Nephron progenitor cell (in vitro differentiated cells): ENCODE results near the gene RNF182.

ENCODE experiments used
- DNase-seq: peaks from one replicate; pipeline ENCODE4 v3.0.0; 2021
- H3K27ac Mint-ChIP-seq: 2 replicates; pipeline ENCODE4 v1.8.0; 2021; ENCODE audit warnings: mild to moderate bottlenecking, moderate library complexity, mixed read lengths
- H3K27me3 Mint-ChIP-seq: 2 replicates; pipeline ENCODE4 v1.8.0; 2021; ENCODE audit warnings: mild to moderate bottlenecking, low read depth, mixed read lengths; ENCODE audit not compliant: poor library complexity
- H3K36me3 Mint-ChIP-seq: 2 replicates; pipeline ENCODE4 v1.8.0; 2021; ENCODE audit warnings: low read depth, mixed read lengths
- H3K4me1 Mint-ChIP-seq: 2 replicates; pipeline ENCODE4 v1.8.0; 2021; ENCODE audit warnings: mixed read lengths
- H3K4me3 Mint-ChIP-seq: 2 replicates; pipeline ENCODE4 v1.8.0; 2021; ENCODE audit warnings: mild to moderate bottlenecking, moderate library complexity, mixed read lengths
- H3K9me3 Mint-ChIP-seq: 2 replicates; pipeline ENCODE4 v1.8.0; 2021; ENCODE audit warnings: mild to moderate bottlenecking, moderate library complexity, mixed read lengths
- TF ChIP-seq, protein P1 (sequence below): fragments of 200-600 bp; sonication (generic); IDR thresholded peaks from 2 replicates; pipeline ENCODE4 v1.5.0; 2021; ENCODE audit warnings: antibody characterized with exemption

The RNF182 gene

DNA sequence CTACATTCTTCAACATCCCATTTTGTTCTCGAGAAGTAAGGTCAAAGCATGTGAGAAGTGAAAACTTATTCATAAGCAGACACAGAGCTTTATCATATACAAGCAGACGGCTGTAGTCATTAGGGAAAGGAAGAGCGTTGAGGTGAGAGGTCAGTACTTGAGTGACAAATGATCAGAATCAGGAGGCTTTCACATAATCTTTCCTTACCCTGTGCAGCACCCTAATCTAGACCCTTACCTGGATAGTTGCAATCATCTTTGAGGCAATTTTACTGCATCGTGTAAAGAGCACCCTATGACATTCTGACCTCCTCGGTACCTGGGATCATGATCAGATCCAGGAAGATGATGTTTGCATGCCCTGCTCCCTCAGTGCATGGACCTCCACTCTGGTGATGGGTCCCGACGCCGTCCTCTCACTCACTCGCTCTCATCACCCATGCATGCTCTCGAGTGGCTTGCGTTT lies 62.7 kb downstream of the RNF182 start:
- Mint-ChIP-seq H3K9me3 (no peaks in the 10 kb centered on the region), H3K4me3 (no peak overlapping the region), H3K36me3 (no peaks in the 10 kb centered on the region), H3K27me3 (no peaks in the 10 kb centered on the region), H3K27ac (no peak overlapping the region), H3K4me1 (no peaks in the 10 kb centered on the region)
- DNase-seq, result no peak
- TF ChIP-seq, protein P1, sequence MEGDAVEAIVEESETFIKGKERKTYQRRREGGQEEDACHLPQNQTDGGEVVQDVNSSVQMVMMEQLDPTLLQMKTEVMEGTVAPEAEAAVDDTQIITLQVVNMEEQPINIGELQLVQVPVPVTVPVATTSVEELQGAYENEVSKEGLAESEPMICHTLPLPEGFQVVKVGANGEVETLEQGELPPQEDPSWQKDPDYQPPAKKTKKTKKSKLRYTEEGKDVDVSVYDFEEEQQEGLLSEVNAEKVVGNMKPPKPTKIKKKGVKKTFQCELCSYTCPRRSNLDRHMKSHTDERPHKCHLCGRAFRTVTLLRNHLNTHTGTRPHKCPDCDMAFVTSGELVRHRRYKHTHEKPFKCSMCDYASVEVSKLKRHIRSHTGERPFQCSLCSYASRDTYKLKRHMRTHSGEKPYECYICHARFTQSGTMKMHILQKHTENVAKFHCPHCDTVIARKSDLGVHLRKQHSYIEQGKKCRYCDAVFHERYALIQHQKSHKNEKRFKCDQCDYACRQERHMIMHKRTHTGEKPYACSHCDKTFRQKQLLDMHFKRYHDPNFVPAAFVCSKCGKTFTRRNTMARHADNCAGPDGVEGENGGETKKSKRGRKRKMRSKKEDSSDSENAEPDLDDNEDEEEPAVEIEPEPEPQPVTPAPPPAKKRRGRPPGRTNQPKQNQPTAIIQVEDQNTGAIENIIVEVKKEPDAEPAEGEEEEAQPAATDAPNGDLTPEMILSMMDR, result no peak

DNA sequence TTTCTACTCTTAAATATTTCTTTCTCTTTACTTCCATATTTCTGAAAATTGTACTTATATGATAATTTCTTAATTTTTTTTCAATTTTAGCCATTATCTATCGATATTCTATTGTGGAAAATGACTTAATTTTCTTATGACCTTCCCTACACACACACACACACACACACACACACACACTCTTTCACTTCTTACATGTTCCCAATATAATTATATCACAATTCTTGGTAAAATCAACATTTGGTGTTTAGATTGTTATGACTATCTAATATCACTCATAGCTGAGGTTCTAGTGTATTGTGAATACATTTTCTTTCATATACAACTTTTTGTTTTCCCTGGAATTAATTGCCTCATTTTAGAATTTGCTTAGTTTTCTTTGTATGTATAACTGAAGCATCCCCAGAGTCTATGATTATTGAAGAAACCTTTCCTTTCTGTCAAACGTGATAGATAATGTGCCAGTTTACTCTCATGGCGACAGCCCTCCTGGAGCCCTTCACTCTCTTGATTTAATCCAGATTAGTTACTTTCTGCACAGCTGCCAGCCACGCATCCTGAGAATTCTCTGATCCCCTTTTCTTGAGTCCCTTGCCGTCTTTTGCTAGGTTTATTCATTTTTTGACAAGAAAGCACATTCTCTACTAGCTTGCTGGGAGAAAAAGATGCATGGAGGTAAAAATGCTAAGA lies 63.4 kb downstream of the RNF182 start:
- TF ChIP-seq, protein P1, result no peak

DNA sequence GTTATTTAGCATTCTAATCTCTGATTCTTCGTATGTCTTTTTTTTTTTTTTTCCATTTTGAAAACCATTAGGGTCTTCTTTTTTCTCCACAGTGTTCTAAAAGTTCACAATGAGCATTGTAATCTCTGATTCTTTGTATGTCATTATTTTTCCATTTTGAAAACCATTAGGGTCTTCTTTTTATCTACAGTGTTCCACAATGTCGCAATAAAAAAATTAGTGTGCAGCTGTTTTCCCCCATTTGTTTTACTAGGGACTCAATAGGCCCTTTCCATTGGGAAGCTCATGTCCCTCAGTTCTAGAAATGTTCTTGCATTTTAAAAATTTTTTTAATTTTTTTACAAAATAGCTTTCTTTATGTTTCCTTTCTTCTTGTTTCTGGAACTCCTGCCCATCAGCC lies 64.2 kb downstream of the RNF182 start:
- H3K27ac Mint-ChIP-seq, result no peak overlapping the region
- TF ChIP-seq, protein P1, result no peak
- no peaks in the 10 kb centered on the region for H3K4me1 Mint-ChIP-seq
- no peak overlapping the region for H3K4me3 Mint-ChIP-seq
- H3K9me3 Mint-ChIP-seq, result no peaks in the 10 kb centered on the region
- no peaks in the 10 kb centered on the region for H3K27me3 Mint-ChIP-seq
- H3K36me3 Mint-ChIP-seq, result no peaks in the 10 kb centered on the region
- no peak for DNase-seq

More for the DNA sequence above, 63.4 kb downstream of the RNF182 start:
- DNase-seq, result no peak
- H3K9me3 Mint-ChIP-seq, result no peaks in the 10 kb centered on the region
- H3K36me3 Mint-ChIP-seq, result no peaks in the 10 kb centered on the region
- H3K27ac Mint-ChIP-seq, result no peak overlapping the region
- no peaks in the 10 kb centered on the region for H3K27me3 Mint-ChIP-seq
- H3K4me3 Mint-ChIP-seq, result no peak overlapping the region
- no peaks in the 10 kb centered on the region for H3K4me1 Mint-ChIP-seq

DNA sequence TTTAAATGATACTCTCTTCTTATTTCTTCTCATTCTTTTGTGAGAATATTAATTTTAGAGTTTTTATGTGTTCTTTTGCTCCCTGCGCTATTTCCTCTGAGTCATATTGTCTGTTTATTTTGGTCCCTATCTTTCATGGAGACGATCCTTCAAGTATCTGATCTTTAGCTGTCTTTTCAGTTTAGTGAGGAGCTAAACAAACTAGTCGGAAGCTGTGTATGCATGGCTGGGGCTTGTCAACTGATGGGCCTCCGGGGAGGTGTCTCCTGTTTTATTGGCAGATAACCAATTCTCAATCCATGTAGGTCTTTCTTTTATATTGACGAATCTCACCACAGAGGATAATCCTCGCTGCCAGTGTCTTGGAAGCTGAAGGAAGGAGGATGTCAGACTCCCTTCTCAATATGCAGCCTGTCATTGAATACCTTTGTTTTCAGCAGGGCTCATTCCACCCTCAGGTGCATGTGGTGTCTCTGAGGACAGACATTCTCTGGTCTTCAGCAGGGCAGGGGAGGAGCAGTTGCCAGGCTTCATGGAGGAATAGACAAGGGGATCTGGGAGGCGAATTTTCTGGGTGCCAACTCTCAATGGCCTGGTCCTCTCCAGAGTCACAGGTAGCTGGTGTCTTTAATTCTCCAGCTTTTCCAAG lies 64.9 kb downstream of the RNF182 start:
- H3K4me3 Mint-ChIP-seq, result no peak overlapping the region
- H3K27me3 Mint-ChIP-seq, result no peaks in the 10 kb centered on the region
- no peaks in the 10 kb centered on the region for H3K36me3 Mint-ChIP-seq
- DNase-seq, result no peak
- no peaks in the 10 kb centered on the region for H3K9me3 Mint-ChIP-seq
- H3K27ac Mint-ChIP-seq, result no peak overlapping the region
- H3K4me1 Mint-ChIP-seq, result no peaks in the 10 kb centered on the region
- TF ChIP-seq, protein P1, result no peak

DNA sequence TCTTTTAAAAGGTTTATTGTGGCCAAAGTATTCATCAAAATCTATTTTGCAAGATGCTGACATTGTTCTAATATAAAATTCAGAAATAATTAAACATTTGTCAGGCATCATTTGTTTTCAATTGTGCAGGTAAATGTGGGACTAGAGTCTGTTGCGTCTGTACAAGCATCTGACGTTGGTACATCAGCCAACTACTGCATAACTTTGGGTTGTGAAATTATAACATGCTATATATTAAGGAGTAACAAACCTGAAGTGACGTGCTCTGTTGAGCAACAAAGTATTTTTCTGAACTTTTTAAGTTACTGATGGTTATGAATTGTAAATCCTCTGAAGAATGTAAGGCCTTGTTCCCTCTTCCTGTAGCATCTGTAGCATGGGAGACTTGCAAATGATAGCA lies 66.0 kb downstream of the RNF182 start:
- H3K4me1 Mint-ChIP-seq, result no peaks in the 10 kb centered on the region
- no peaks in the 10 kb centered on the region for H3K36me3 Mint-ChIP-seq
- H3K27me3 Mint-ChIP-seq, result no peaks in the 10 kb centered on the region
- H3K9me3 Mint-ChIP-seq, result no peaks in the 10 kb centered on the region
- H3K27ac Mint-ChIP-seq, result no peak overlapping the region
- no peak for DNase-seq
- TF ChIP-seq, protein P1, result no peak
- no peak overlapping the region for H3K4me3 Mint-ChIP-seq

DNA sequence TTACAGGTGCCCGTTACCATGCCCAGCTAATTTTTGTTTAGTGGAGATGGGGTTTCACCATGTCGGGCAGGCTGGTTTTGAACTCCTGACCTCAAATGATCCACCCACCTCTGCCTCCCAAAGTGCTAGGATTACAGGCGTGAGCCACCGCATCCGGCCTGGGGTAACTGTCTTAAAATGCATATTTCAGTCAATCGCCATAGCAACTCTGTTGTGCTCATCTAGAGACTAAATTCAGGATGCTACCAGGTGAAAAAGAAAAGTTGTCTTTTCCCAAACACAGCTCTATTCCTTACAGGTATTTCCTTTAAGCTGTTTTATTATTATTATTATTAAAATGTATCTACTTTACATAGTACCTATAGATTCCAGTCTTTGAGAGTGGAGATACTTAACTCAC lies 66.6 kb downstream of the RNF182 start:
- no peak overlapping the region for H3K27ac Mint-ChIP-seq
- H3K4me1 Mint-ChIP-seq, result no peaks in the 10 kb centered on the region
- no peak for DNase-seq

More for the DNA sequence above, 66.6 kb downstream of the RNF182 start:
- no peaks in the 10 kb centered on the region for H3K27me3 Mint-ChIP-seq
- TF ChIP-seq, protein P1, result no peak
- H3K36me3 Mint-ChIP-seq, result no peaks in the 10 kb centered on the region
- H3K9me3 Mint-ChIP-seq, result no peaks in the 10 kb centered on the region
- H3K4me3 Mint-ChIP-seq, result no peak overlapping the region
